K562 (cell line): ENCODE measurements around the gene ZNF837. TPM values are rescaled to one million over a fixed set of nuclear protein-coding genes. Genes with fewer than 3 reads are reported as not detected.

ENCODE experiments used
- BCL6 ChIP-seq: fragments of 250-450 bp; sonication (Bioruptor Pico); IDR thresholded peaks from 2 replicates; pipeline ENCODE4 v1.4.0; 2020
- BRF1 ChIP-seq: IDR thresholded peaks from 3 replicates; pipeline ENCODE4 v1.6.1; 2011; ENCODE audit warnings: borderline replicate concordance, mild to moderate bottlenecking; ENCODE audit not compliant: insufficient read length; ENCODE audit errors: extremely low read depth
- C11orf30 ChIP-seq: fragments of 450-650 bp; IDR thresholded peaks from 2 replicates; pipeline ENCODE4 v1.6.1; 2016; ENCODE audit warnings: low read depth, mild to moderate bottlenecking
- E2F3 ChIP-seq: fragments of 250-450 bp; sonication (Bioruptor Pico); IDR thresholded peaks from 2 replicates; pipeline ENCODE4 v1.4.0; 2020; ENCODE audit warnings: mild to moderate bottlenecking
- JUND ChIP-seq, 2 experiments: IDR thresholded peaks; 2 replicates in 1 of 2; 3 replicates in 1 of 2; pipeline ENCODE4 v1.6.1; 2011; ENCODE audit warnings: borderline replicate concordance in 2 of 2, low read depth in 2 of 2, low read length in 2 of 2, improper control_type of control experiment in 1 of 2, missing biosample characterization in 1 of 2, missing genetic modification characterization in 1 of 2, missing genetic modification reagents in 1 of 2
- NBN ChIP-seq: fragments of 450-650 bp; IDR thresholded peaks from 2 replicates; pipeline ENCODE4 v1.6.1; 2016; ENCODE audit warnings: low read depth, mild to moderate bottlenecking
- NCOR1 ChIP-seq: fragments of 450-650 bp; IDR thresholded peaks from 2 replicates; pipeline ENCODE4 v1.6.1; 2016; ENCODE audit warnings: mild to moderate bottlenecking, moderate library complexity
- POLR2H ChIP-seq: IDR thresholded peaks from 2 replicates; pipeline ENCODE4 v1.6.1; 2016; ENCODE audit warnings: missing genetic modification characterization, low read depth, mild to moderate bottlenecking, control low read depth, missing compliant biosample characterization, moderate library complexity
- PRPF4 ChIP-seq: fragments of 200-400 bp; formaldehyde crosslinking; IDR thresholded peaks from one replicate; pipeline ENCODE4 v1.6.1; 2017; ENCODE audit warnings: low read length, low read depth, mild to moderate bottlenecking; ENCODE audit not compliant: insufficient read depth, poor library complexity, severe bottlenecking
- RBFOX2 ChIP-seq: fragments of 200-400 bp; formaldehyde crosslinking; IDR thresholded peaks from 2 replicates; pipeline ENCODE4 v1.6.1; 2017; ENCODE audit warnings: low read depth, mild to moderate bottlenecking, low read length, moderate library complexity
- RBM15 ChIP-seq: fragments of 200-400 bp; formaldehyde crosslinking; IDR thresholded peaks from 2 replicates; pipeline ENCODE4 v1.6.1; 2018; ENCODE audit warnings: mild to moderate bottlenecking, low read length, moderate library complexity; ENCODE audit not compliant: insufficient read depth
- RBM22 ChIP-seq: fragments of 200-400 bp; formaldehyde crosslinking; IDR thresholded peaks from 2 replicates; pipeline ENCODE4 v1.6.1; 2018; ENCODE audit warnings: low read length, low read depth; ENCODE audit not compliant: poor library complexity, severe bottlenecking
- REST ChIP-seq, 2 experiments: fragments of 450-650 bp; formaldehyde crosslinking in 1 of 2; IDR thresholded peaks; 2 replicates each; pipeline versions ENCODE4 v1.4.0 to v1.6.1; 2014 to 2020; ENCODE audit warnings: mild to moderate bottlenecking in 2 of 2, borderline replicate concordance in 1 of 2, low read depth in 1 of 2
- SMARCA5 ChIP-seq: fragments of 450-650 bp; IDR thresholded peaks from 2 replicates; pipeline ENCODE4 v1.6.1; 2016
- TAF7 ChIP-seq: fragments of 450-650 bp; IDR thresholded peaks from 2 replicates; pipeline ENCODE4 v1.6.1; 2016; ENCODE audit warnings: missing genetic modification characterization, missing compliant biosample characterization
- TARDBP ChIP-seq: fragments of 450-650 bp; IDR thresholded peaks from 2 replicates; pipeline ENCODE4 v1.6.1; 2016
- TEAD4 ChIP-seq, 2 experiments: sonication (generic) in 1 of 2; formaldehyde crosslinking in 1 of 2; IDR thresholded peaks; 2 replicates each; pipeline versions ENCODE4 v1.6.1 to v1.8.0; 2012 to 2022; ENCODE audit warnings: borderline replicate concordance in 1 of 2, inconsistent platforms in 1 of 2, low read length in 1 of 2, mild to moderate bottlenecking in 1 of 2, missing genetic modification reagents in 1 of 2
- polyA plus RNA-seq, 8 experiments: library from polyadenylated mRNA; depleted of rRNA in 4 of 8; stranded (reverse) in 5 of 8; unstranded in 3 of 8; fragments of >200 nt; fragmentation: Nextera tagmentation in 2 of 8; fragmentation: Illumina TruSeq in 1 of 8; extraction: Ambion mirVana in 2 of 8; extraction: Trizol in 1 of 8; gene quantifications; 2 replicates each; pipeline versions ENCODE4 v1.2.1 to v1.2.3, GENCODE V29; 2011 to 2014; ENCODE audit warnings: inconsistent platforms in 1 of 8, missing spikeins in 1 of 8
- total RNA-seq, 7 experiments: library from RNA; depleted of rRNA in 6 of 7; stranded (reverse); fragments of >200 nt in 6 of 7; fragmentation: Illumina TruSeq in 2 of 7; extraction: Trizol in 2 of 7; gene quantifications; 2 replicates each; pipeline versions ENCODE4 v1.2.1 to v1.2.3, GENCODE V29; 2011 to 2021; ENCODE audit warnings: low replicate concordance in 1 of 7
- TF ChIP-seq, protein P1 (sequence below): fragments of 450-650 bp; formaldehyde crosslinking; IDR thresholded peaks from 2 replicates; pipeline ENCODE4 v1.4.0; 2022; ENCODE audit warnings: mild to moderate bottlenecking, moderate library complexity

ZNF837 gene
- total and polyA plus RNA-seq, 9 of the 15 experiments (the other 6 are each of a cell fraction or from before 2014, with no cell fraction given) = 0.11 to 2.1 (median 0.57) TPM; not detected in 4

DNA sequence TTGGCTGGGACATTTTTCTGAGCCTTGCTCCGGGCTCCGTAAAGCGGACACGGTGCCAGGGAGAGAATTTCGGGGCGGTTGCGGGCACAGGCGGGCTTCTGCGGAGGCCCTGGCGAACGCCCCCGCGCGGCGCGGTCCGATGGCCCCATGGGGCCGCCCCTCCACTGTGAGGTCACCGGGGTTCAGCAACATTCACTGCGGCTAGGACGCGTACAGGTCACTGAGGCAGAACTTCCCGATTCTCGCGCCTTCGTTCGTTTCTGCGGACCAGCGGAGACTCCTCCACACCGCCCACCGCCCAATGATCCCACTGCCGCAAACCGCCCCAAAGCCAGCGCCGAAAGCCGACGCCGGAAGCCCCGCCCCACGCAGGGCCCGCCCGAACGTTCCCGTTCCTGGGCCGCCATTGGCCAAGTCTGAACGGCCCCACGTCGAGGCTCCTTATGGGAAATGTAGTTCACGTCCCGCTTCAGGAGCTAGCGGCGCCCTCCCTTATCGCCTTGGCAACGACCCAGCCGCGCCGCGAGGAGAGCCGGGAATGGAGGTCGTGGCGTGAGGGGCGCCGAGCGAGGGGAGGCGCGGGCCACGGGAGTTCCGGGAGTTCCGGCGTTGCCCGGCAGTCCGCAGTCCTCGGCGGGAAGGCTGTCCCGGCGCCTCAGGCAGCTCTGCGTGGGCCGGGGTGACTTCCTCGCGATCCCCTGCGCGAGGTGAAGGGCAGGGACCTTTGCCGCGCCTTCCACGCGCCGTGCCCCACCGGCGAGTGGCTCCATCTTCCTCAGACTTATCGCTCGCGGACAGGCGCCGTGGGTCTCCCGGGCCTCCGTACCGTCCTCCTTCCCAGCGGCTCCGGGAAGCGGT, 27.6 kb upstream of the ZNF837 start, which contains the start of gene ZNF584 (continued):
- TF ChIP-seq TEAD4 (IDR thresholded peaks at IDR 0.05; ENCODE audit: low read length) (peak; percentile 22; the same call in 1 of the 2 replicates), TEAD4 (CRISPR knock-in tag; IDR thresholded peaks at IDR 0.05; ENCODE audit: borderline replicate concordance) (no peak), REST (IDR thresholded peaks at IDR 0.05; ENCODE audit: borderline replicate concordance) (peak; percentile 85), REST (CRISPR knock-in tag; IDR thresholded peaks at IDR 0.05; ENCODE audit: low read depth) (peak; percentile 24; the same call in 1 of the 2 replicates), TARDBP (0 out of 2 replicates have a peak, but pooled peaks have one; percentile 62), RBM15 (no peak), PRPF4 (peak; percentile 25), JUND (IDR thresholded peaks at IDR 0.05; ENCODE audit: borderline replicate concordance, low read depth, low read length) (peak; percentile 69), JUND (tag; IDR thresholded peaks at IDR 0.05; ENCODE audit: borderline replicate concordance, low read depth, low read length) (no peak), SMARCA5 (no peak), NBN (0 out of 2 replicates have a peak, but pooled peaks have one; percentile 22), E2F3 (CRISPR knock-in tag) (no peak), RBFOX2 (peak; percentile 97), POLR2H (peak; percentile 88), BCL6 (CRISPR knock-in tag) (no peak), C11orf30 (no peak), NCOR1 (peak; percentile 55), TAF7 (tag) (peak; percentile 69), BRF1 (no peak), RBM22 (peak; percentile 89)
- TF ChIP-seq, protein P1, sequence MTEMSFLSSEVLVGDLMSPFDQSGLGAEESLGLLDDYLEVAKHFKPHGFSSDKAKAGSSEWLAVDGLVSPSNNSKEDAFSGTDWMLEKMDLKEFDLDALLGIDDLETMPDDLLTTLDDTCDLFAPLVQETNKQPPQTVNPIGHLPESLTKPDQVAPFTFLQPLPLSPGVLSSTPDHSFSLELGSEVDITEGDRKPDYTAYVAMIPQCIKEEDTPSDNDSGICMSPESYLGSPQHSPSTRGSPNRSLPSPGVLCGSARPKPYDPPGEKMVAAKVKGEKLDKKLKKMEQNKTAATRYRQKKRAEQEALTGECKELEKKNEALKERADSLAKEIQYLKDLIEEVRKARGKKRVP = no peak
